Tibial nerve (tissue), 4 donors: Measurements from ENCODE around the gene MYORG. TPM values are rescaled to one million over a fixed set of nuclear protein-coding genes. Genes with fewer than 3 reads are reported as not detected.
A peak's percentile ranks its signal among the peaks of the same experiment; 100 is the strongest.

Source experiments
- DNase-seq, 2 donors: peaks; one replicate each; pipeline ENCODE4 v3.0.0-alpha.2; 2019; ENCODE audit warnings: low spot score in 2 of 2
- H3K27ac ChIP-seq, 4 donors: fragments of 200-600 bp; sonication (generic) in 3 of 4; one replicate each; pipeline ENCODE4 v1.5.1; 2017 to 2019; ENCODE audit warnings: mild to moderate bottlenecking in 1 of 4
- H3K27me3 ChIP-seq, 2 donors: fragments of 200-600 bp; sonication (generic) in 1 of 2; one replicate each; pipeline versions ENCODE4 v1.5.1 to v1.6.0; 2017 to 2019
- H3K36me3 ChIP-seq, 3 donors: fragments of 200-600 bp; sonication (generic); one replicate each; pipeline ENCODE4 v1.5.1; 2018 to 2019
- H3K4me1 ChIP-seq, 4 donors: fragments of 200-600 bp; sonication (generic) in 3 of 4; one replicate each; pipeline ENCODE4 v1.5.1; 2017 to 2019
- H3K4me3 ChIP-seq, 4 donors: fragments of 200-600 bp; sonication (generic) in 3 of 4; one replicate each; pipeline ENCODE4 v1.5.1; 2017 to 2019; ENCODE audit warnings: mild to moderate bottlenecking in 1 of 4, moderate library complexity in 1 of 4
- H3K9me3 ChIP-seq, 4 donors: fragments of 200-600 bp; sonication (generic) in 3 of 4; one replicate each; pipeline ENCODE4 v1.5.1; 2017 to 2019
- EP300 ChIP-seq, 2 donors: sonication (generic); formaldehyde crosslinking; IDR thresholded peaks; one replicate each; pipeline ENCODE4 v1.6.1; 2017; ENCODE audit warnings: antibody characterized with exemption in 2 of 2, mild to moderate bottlenecking in 1 of 2
- POLR2A ChIP-seq, 2 donors: fragments of 450-650 bp; IDR thresholded peaks; one replicate each; pipeline ENCODE4 v1.6.1; 2017; ENCODE audit warnings: antibody characterized with exemption in 2 of 2, mild to moderate bottlenecking in 2 of 2, moderate library complexity in 2 of 2
- WGBS, 2 donors: methylation state at CpG; one replicate each; pipeline ENCODE4 v1.1.5; 2018; 5-methylcytosine and 5-hydroxymethylcytosine counted together
- total RNA-seq, 4 donors: library from RNA; depleted of rRNA; stranded (reverse); fragments of >200 nt; gene quantifications; one replicate each; pipeline ENCODE4 v1.1.0, GENCODE V29; 2016
- TF ChIP-seq, protein P1 (sequence below), 5 experiments: fragments of 200-600 bp in 3 of 5; fragments of 450-650 bp in 2 of 5; sonication (generic) in 3 of 5; IDR thresholded peaks; one replicate each; pipeline ENCODE4 v1.5.1; 2016 to 2019; ENCODE audit warnings: antibody characterized with exemption in 5 of 5, mild to moderate bottlenecking in 3 of 5, moderate library complexity in 2 of 5

Gene MYORG
- total RNA-seq, 4 donors from 2014 or later, result 4.8 to 9.0 (median 6.9) TPM

DNA sequence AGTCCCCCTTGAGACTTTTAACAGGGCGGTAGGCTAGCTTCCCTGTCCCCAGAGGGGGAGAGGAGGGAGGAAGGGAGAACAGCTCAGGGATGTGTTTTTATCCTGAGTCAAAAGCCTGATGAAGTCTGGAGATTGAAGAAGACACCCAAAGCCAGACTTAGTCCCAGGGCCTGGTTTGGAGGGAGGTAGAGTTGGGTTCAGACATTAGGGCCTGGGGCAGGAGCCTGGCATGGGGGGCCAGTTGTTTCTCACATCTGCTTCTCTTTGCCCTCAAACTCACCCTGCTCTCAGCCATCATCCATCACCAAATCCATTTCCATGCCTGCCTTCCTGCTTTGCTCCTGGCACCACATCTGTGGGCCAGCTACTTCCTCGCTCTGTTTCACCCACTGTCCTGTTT lies 2.9 kb downstream of the MYORG start:
- peaks cover 0 to 32% of the 10 kb centered on the region in 2 donors for H3K27me3 ChIP-seq
- peaks cover 0 to 16% (median 0%) of the 10 kb centered on the region in 3 donors for H3K36me3 ChIP-seq
- H3K27ac ChIP-seq, result no peak overlapping the region
- no peak for TF ChIP-seq POLR2A (IDR thresholded peaks at IDR 0.05)
- TF ChIP-seq EP300 (IDR thresholded peaks at IDR 0.05), result no peak
- TF ChIP-seq, protein P1, sequence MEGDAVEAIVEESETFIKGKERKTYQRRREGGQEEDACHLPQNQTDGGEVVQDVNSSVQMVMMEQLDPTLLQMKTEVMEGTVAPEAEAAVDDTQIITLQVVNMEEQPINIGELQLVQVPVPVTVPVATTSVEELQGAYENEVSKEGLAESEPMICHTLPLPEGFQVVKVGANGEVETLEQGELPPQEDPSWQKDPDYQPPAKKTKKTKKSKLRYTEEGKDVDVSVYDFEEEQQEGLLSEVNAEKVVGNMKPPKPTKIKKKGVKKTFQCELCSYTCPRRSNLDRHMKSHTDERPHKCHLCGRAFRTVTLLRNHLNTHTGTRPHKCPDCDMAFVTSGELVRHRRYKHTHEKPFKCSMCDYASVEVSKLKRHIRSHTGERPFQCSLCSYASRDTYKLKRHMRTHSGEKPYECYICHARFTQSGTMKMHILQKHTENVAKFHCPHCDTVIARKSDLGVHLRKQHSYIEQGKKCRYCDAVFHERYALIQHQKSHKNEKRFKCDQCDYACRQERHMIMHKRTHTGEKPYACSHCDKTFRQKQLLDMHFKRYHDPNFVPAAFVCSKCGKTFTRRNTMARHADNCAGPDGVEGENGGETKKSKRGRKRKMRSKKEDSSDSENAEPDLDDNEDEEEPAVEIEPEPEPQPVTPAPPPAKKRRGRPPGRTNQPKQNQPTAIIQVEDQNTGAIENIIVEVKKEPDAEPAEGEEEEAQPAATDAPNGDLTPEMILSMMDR (IDR thresholded peaks at IDR 0.05), result no peak
- WGBS, 2 donors, result 81 to 91% methylated on average over 2 of the region's 2 CpGs
- peaks cover 0 to 6% (median 0%) of the 10 kb centered on the region in 4 donors for H3K9me3 ChIP-seq
- no peak for DNase-seq
- no peak overlapping the region for H3K4me3 ChIP-seq
- peaks cover 0 to 26% (median 11%) of the 10 kb centered on the region in 4 donors for H3K4me1 ChIP-seq

DNA sequence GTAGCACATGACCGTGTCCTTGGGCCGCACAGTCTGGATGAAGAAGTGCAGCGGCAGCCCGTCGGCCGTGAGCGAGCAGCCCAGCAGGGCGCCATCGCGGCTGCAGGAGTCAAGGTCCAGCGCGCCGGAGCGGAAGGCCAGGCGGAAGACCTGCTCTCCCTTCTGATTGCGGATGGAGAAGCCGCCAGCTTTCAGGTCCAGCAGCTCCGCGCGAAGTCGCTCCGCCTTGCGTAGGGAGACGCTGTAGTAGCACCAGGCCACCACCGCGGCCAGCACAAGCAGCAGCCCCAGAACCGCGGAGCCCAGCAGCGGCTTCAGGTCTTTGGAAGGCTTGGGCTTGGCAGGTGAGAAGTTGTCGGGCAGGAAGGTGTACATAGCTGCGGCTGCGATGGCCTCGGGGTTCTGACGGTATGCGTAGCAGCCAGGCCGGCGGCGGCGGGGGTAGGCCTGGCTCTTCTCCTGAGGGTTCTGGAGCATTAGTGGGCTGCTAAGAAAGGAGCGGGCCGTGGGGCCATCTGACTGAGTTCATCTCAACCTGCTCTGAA lies 4.2 kb downstream of the MYORG start:
- 64 to 70% methylated on average over 38 to 41 of the region's 41 CpGs for WGBS, 2 donors
- H3K4me3 ChIP-seq, result no peak overlapping the region
- no peak for DNase-seq
- peaks cover 0 to 21% (median 9%) of the 10 kb centered on the region in 4 donors for H3K4me1 ChIP-seq
- H3K27me3 ChIP-seq, result peaks cover 0 to 32% of the 10 kb centered on the region in 2 donors
- no peak overlapping the region for H3K27ac ChIP-seq
- H3K9me3 ChIP-seq, result peaks cover 0 to 6% (median 0%) of the 10 kb centered on the region in 4 donors
- peaks cover 0 to 26% (median 0%) of the 10 kb centered on the region in 3 donors for H3K36me3 ChIP-seq
- TF ChIP-seq EP300 (IDR thresholded peaks at IDR 0.05), result no peak
- TF ChIP-seq, protein P1 (IDR thresholded peaks at IDR 0.05), result no peak

DNA sequence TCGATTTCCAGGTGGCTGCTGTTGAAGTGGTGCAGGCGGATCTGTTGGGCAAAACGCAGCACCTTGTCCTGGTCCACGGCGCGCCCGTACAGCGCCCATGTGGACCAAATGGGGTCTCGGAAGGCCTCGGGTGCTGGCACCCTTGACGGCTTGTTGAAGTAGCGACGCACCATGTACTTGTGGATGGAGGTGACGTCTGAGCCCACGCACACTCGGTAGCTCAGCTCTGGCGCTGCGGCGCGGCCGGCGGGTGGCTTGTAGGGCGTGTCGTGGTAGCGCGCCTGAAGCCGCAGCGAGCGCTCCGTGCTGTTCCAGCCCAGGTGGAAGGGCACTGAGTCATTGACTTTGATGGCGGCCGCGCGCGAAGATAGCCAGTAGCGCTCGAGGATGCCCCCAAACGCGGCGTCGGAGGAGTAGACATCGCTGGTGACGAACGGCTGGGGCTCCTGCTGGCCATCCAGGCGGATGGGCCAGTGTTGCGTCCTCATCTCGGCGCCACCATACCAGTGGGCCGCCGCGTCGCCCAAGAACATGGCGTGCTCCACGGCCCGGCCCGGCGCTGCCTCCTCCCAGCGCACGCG lies 4.7 kb downstream of the MYORG start:
- no peak for DNase-seq
- H3K36me3 ChIP-seq, result peaks cover 0 to 32% (median 0%) of the 10 kb centered on the region in 3 donors
- peaks cover 0 to 32% of the 10 kb centered on the region in 2 donors for H3K27me3 ChIP-seq
- no peak overlapping the region for H3K4me3 ChIP-seq
- WGBS, 2 donors, result 76 to 77% methylated on average over 52 to 60 of the region's 60 CpGs
- H3K27ac ChIP-seq, result no peak overlapping the region
- no peak for TF ChIP-seq EP300 (IDR thresholded peaks at IDR 0.05)
- TF ChIP-seq POLR2A (IDR thresholded peaks at IDR 0.05), result no peak
- TF ChIP-seq, protein P1 (IDR thresholded peaks at IDR 0.05), result no peak
- peaks cover 0 to 6% (median 0%) of the 10 kb centered on the region in 4 donors for H3K9me3 ChIP-seq
- H3K4me1 ChIP-seq, result peaks cover 0 to 15% (median 4%) of the 10 kb centered on the region in 4 donors

DNA sequence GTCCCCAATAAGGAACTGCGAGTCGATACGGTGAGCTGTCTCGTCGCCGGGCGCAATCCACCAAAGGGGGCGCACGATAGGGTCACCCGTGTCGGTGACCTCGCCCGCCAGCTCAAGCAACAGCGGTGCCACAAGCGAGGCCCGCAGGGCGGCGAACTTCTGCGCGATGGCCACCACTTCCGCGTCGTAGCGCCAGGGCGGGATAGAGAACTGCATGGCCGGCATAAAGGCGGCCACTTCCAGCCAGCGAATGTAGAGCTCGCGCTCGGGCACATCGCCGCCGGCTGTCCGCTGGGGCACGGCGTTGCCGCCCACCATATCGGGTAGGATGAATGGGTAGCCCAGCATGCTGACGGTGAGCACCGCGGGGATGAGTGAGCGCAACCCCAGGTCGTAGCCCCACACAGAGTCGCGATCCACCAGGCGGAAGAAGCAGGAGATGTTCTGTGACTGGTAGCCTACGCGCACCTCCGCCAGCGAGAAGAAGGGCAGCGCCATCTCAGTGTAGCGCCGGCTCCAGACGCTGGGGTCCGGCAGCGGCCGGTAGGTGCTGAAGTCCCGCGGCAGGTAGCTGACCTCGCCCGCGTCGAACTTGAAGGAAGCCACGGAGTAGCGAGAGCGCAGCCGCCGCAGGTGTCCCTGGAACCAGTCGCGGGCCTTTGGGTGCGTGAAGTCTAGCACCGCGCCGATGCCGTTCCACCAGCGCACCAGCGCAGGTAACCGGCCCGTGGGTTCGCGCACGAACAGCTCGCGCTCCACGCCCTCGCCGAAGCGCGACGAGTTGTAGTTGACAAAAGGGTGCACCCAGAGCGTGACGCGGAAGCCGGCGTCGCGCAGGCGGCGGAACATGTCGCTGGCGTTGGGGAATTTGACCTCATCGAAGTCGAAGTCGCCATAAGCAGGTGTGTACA lies 5.5 kb downstream of the MYORG start:
- Histone ChIP-seq H3K36me3 (peaks cover 0 to 34% (median 0%) of the 10 kb centered on the region in 3 donors), H3K4me3 (peak overlapping the region in 1 of 4 donors; percentile 24), H3K9me3 (peaks cover 0 to 6% (median 0%) of the 10 kb centered on the region in 4 donors), H3K27me3 (peaks cover 0 to 32% of the 10 kb centered on the region in 2 donors), H3K27ac (no peak overlapping the region), H3K4me1 (peaks cover 0 to 11% (median 3%) of the 10 kb centered on the region in 4 donors)
- WGBS, 2 donors, result 54 to 59% methylated on average over 66 to 72 of the region's 105 CpGs
- TF ChIP-seq, protein P1 (IDR thresholded peaks at IDR 0.05), result no peak
- TF ChIP-seq EP300 (IDR thresholded peaks at IDR 0.05) (no peak), POLR2A (IDR thresholded peaks at IDR 0.05) (no peak)
- no peak for DNase-seq
